ENCODE data around the gene MT1B. TPM values are rescaled to one million over a fixed set of nuclear protein-coding genes. Genes with fewer than 3 reads are reported as not detected.

The MT1B gene
- total RNA-seq, 1 donor from 2014 or later, result not detected

DNA sequence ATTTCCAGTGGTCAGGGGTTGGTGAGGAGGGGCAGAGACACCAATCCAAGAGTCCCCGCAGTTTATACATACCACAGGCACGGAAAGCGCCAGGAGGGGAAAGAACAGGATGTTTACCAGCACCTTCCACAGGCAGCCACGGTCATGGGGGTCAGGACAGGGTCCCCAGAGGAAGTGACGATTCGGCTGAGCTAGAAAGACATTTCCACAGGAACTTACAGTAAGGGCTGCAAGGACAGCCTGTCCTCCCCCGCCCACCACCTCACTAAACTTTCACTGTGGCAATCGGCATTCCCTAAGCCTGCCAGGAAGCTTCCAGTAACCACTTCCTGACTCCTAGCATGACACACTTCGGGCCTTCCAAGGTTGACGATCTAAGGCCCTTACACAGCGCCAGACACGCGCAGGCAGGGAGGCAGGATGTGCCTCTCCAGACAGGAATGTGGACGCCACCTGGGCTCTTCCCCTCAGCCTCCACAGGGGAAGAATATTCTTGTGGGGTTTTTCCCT, 44.5 kb upstream of the MT1B start:
- Histone ChIP-seq H4K20me1 (ENCODE audit: insufficient read depth, low read length) (peaks cover 5% of the 10 kb centered on the region), H3K4me3 (ENCODE audit: insufficient read depth, low read depth, low read length) (peak overlapping the region; percentile 42), H3K9ac (ENCODE audit: low read length) (peak overlapping the region; percentile 92), H3K4me1 (ENCODE audit: insufficient read depth, low read length) (peaks cover 45% of the 10 kb centered on the region), H3K36me3 (ENCODE audit: insufficient read depth, low read length) (no peaks in the 10 kb centered on the region), H3K79me2 (ENCODE audit: insufficient read depth, low read length) (peaks cover 17% of the 10 kb centered on the region), H3K27me3 (ENCODE audit: insufficient read depth, low read length) (no peaks in the 10 kb centered on the region), H2AFZ (ENCODE audit: low read depth, low read length) (peak overlapping the region; percentile 42), H3K4me2 (ENCODE audit: low read length) (peak overlapping the region; percentile 88), H3K9me3 (ENCODE audit: insufficient read depth, low read depth, low read length) (no peaks in the 10 kb centered on the region), H3K27ac (ENCODE audit: low read depth, low read length) (peak overlapping the region; percentile 92)
- Mint-ChIP-seq H3K4me1 (ENCODE audit: low read depth, unreplicated experiment) (peaks cover 33% of the 10 kb centered on the region), H3K9me3 (ENCODE audit: unreplicated experiment) (peaks cover 3% of the 10 kb centered on the region), H3K27me3 (ENCODE audit: low read depth, unreplicated experiment) (peaks cover 8% of the 10 kb centered on the region), H3K4me3 (ENCODE audit: unreplicated experiment) (peak overlapping the region; percentile 43), H3K36me3 (ENCODE audit: low read depth, unreplicated experiment) (no peaks in the 10 kb centered on the region), H3K27ac (ENCODE audit: unreplicated experiment) (peak overlapping the region; percentile 93)
- DNase-seq (ENCODE audit: low read depth) (peak; percentile 100), FAIRE-seq (peak; percentile 37)
- TF ChIP-seq EZH2 (IDR thresholded peaks at IDR 0.05; ENCODE audit: insufficient read depth, low read length), result no peak
- TF ChIP-seq, protein P1, sequence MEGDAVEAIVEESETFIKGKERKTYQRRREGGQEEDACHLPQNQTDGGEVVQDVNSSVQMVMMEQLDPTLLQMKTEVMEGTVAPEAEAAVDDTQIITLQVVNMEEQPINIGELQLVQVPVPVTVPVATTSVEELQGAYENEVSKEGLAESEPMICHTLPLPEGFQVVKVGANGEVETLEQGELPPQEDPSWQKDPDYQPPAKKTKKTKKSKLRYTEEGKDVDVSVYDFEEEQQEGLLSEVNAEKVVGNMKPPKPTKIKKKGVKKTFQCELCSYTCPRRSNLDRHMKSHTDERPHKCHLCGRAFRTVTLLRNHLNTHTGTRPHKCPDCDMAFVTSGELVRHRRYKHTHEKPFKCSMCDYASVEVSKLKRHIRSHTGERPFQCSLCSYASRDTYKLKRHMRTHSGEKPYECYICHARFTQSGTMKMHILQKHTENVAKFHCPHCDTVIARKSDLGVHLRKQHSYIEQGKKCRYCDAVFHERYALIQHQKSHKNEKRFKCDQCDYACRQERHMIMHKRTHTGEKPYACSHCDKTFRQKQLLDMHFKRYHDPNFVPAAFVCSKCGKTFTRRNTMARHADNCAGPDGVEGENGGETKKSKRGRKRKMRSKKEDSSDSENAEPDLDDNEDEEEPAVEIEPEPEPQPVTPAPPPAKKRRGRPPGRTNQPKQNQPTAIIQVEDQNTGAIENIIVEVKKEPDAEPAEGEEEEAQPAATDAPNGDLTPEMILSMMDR (IDR thresholded peaks at IDR 0.05; ENCODE audit: insufficient read depth, low read depth, low read length), result no peak

DNA sequence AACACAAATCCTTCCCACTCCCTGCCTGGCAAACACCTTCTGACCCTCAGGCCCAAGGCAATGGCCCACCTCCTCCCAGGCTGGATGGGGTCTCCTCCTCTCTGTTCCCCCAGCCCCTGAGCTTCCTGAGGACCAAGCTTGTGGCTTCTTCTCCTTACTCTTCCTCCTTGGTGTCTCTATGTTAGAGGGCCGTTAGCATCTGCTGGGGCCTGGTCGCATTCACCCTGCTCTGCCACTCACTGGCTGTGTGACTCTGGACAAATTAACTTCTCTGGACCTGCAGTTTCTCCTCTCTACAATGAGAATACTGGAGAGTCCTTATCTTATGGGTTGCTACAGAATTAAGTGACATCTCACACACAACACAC, 44.0 kb upstream of the MT1B start:
- no peaks in the 10 kb centered on the region for H3K36me3 ChIP-seq (ENCODE audit: insufficient read depth, low read length)
- H2AFZ ChIP-seq (ENCODE audit: low read depth, low read length), result peak overlapping the region; percentile 42
- peak overlapping the region; percentile 92 for H3K27ac ChIP-seq (ENCODE audit: low read depth, low read length)
- Mint-ChIP-seq H3K4me3 (ENCODE audit: unreplicated experiment) (peak overlapping the region; percentile 47), H3K27me3 (ENCODE audit: low read depth, unreplicated experiment) (peaks cover 7% of the 10 kb centered on the region), H3K9me3 (ENCODE audit: unreplicated experiment) (peaks cover 3% of the 10 kb centered on the region), H3K27ac (ENCODE audit: unreplicated experiment) (peak overlapping the region; percentile 93), H3K36me3 (ENCODE audit: low read depth, unreplicated experiment) (no peaks in the 10 kb centered on the region), H3K4me1 (ENCODE audit: low read depth, unreplicated experiment) (peaks cover 33% of the 10 kb centered on the region)
- no peak for TF ChIP-seq EZH2 (IDR thresholded peaks at IDR 0.05; ENCODE audit: insufficient read depth, low read length)
- TF ChIP-seq, protein P1 (IDR thresholded peaks at IDR 0.05; ENCODE audit: insufficient read depth, low read depth, low read length), result no peak
- peak overlapping the region; percentile 88 for H3K4me2 ChIP-seq (ENCODE audit: low read length)
- peaks cover 17% of the 10 kb centered on the region for H3K79me2 ChIP-seq (ENCODE audit: insufficient read depth, low read length)
- no peak for DNase-seq (ENCODE audit: low read depth)
- peak overlapping the region; percentile 92 for H3K9ac ChIP-seq (ENCODE audit: low read length)
- FAIRE-seq, result no peak
- no peaks in the 10 kb centered on the region for H3K9me3 ChIP-seq (ENCODE audit: insufficient read depth, low read depth, low read length)
- no peaks in the 10 kb centered on the region for H3K27me3 ChIP-seq (ENCODE audit: insufficient read depth, low read length)
- H4K20me1 ChIP-seq (ENCODE audit: insufficient read depth, low read length), result peaks cover 5% of the 10 kb centered on the region
- peak overlapping the region; percentile 97 for H3K4me3 ChIP-seq (ENCODE audit: insufficient read depth, low read depth, low read length)
- peaks cover 50% of the 10 kb centered on the region for H3K4me1 ChIP-seq (ENCODE audit: insufficient read depth, low read length)
